CD4-positive, alpha-beta T cell treated with Interleukin-2 at 100 ng/mL for 4 hours (primary cell): ENCODE data around the gene SNCG.
"Not testable (repeated sequence)": the region's sequence is repeated elsewhere in the genome, so short reads cannot be mapped to it uniquely, and the experiment has no call there.

ENCODE experiments used
- DNase-seq: peaks from one replicate; pipeline ENCODE4 v3.0.0-alpha.2; 2020; ENCODE audit warnings: low spot score

Gene SNCG

GRCh38 chr10:86978457-86978856 lies 20.1 kb downstream of the SNCG start:
- not testable (repeated sequence) for DNase-seq

- no peak for DNase-seq
Measured at GRCh38 chr10:86979296-86979818, 21.0 kb downstream of the SNCG start.

- DNase-seq = no peak
Measured at GRCh38 chr10:86979977-86980448, 21.6 kb downstream of the SNCG start.

- DNase-seq = not testable (repeated sequence)
Measured at GRCh38 chr10:86981020-86981419, 22.6 kb downstream of the SNCG start.

GRCh38 chr10:86981716-86982115 lies 23.3 kb downstream of the SNCG start:
- no peak for DNase-seq

- not testable (repeated sequence) for DNase-seq
Measured at GRCh38 chr10:86984498-86984897, 26.1 kb downstream of the SNCG start.

GRCh38 chr10:86988520-86988919 lies 30.1 kb downstream of the SNCG start:
- no peak for DNase-seq

- DNase-seq = not testable (repeated sequence)
Measured at GRCh38 chr10:86991362-86991761, 33.0 kb downstream of the SNCG start.

GRCh38 chr10:86992456-86992855 lies 34.1 kb downstream of the SNCG start:
- DNase-seq = no peak

- no peak for DNase-seq
Measured at GRCh38 chr10:86992929-86993328, 34.5 kb downstream of the SNCG start.

GRCh38 chr10:86999802-87000403 lies 41.5 kb downstream of the SNCG start:
- DNase-seq = not testable (repeated sequence)

GRCh38 chr10:87000491-87000890 lies 42.1 kb downstream of the SNCG start:
- no peak for DNase-seq

GRCh38 chr10:87007124-87007523 lies 48.7 kb downstream of the SNCG start:
- DNase-seq = not testable (repeated sequence)

GRCh38 chr10:87007674-87008073 lies 49.3 kb downstream of the SNCG start:
- DNase-seq = not testable (repeated sequence)

GRCh38 chr10:87008303-87008702 lies 49.9 kb downstream of the SNCG start:
- DNase-seq = not testable (repeated sequence)

GRCh38 chr10:87009134-87009696 lies 50.8 kb downstream of the SNCG start:
- DNase-seq = not testable (repeated sequence)
